BJ (cell line): ENCODE results near the gene MRPL30. TPM values are rescaled to one million over a fixed set of nuclear protein-coding genes. Genes with fewer than 3 reads are reported as not detected.
A peak's percentile ranks its signal among the peaks of the same experiment; 100 is the strongest.

Experiments
- CTCF ChIA-PET: fragments of 350-600 bp; formaldehyde crosslinking; extraction: SDS; loops from one replicate; lab custom pipeline; 2021; ENCODE audit warnings: antibody characterized with exemption, inconsistent platforms; lab: Yijun Ruan, JAX
- POLR2A ChIA-PET: fragments of 300-600 bp; sonication (Branson Sonifier 250); formaldehyde crosslinking; extraction: SDS; loops from one replicate; lab custom pipeline; 2021; ENCODE audit warnings: antibody characterized with exemption; lab: Charles Lee
- DNase-seq: peaks from one replicate; pipeline ENCODE4 v3.0.0-alpha.2; 2011; ENCODE audit warnings: low read depth
- H3K27me3 ChIP-seq: 2 replicates; pipeline ENCODE4 v1.6.0; 2011; ENCODE audit warnings: low read length; ENCODE audit not compliant: control insufficient read depth, insufficient read depth
- H3K36me3 ChIP-seq: 2 replicates; pipeline ENCODE4 v1.5.1; 2011; ENCODE audit warnings: low read length; ENCODE audit not compliant: control insufficient read depth, insufficient read depth
- H3K4me3 ChIP-seq: 2 replicates; pipeline ENCODE4 v1.5.1; 2011; ENCODE audit warnings: low read depth, mild to moderate bottlenecking, control low read depth, low read length
- polyA plus RNA-seq: library from polyadenylated mRNA; depleted of rRNA; stranded (reverse); fragments of >200 nt; gene quantifications from 2 replicates; pipeline ENCODE4 v1.2.3, GENCODE V29; 2011
- TF ChIP-seq, protein P1 (sequence below): IDR thresholded peaks from 2 replicates; pipeline ENCODE4 v1.5.1; 2011; ENCODE audit warnings: low read depth, mild to moderate bottlenecking, control low read depth, inconsistent platforms, low read length, moderate library complexity; ENCODE audit not compliant: insufficient read depth

MRPL30 gene
- polyA plus RNA-seq, 1 experiment: 14.0 TPM

- CTCF ChIA-PET: interaction anchor here (1.7 kb wide), 2 partner anchors 9 to 14 kb away, joined by 4 read pairs; no protein-coding TSS in a partner anchor
- TF ChIP-seq, protein P1, sequence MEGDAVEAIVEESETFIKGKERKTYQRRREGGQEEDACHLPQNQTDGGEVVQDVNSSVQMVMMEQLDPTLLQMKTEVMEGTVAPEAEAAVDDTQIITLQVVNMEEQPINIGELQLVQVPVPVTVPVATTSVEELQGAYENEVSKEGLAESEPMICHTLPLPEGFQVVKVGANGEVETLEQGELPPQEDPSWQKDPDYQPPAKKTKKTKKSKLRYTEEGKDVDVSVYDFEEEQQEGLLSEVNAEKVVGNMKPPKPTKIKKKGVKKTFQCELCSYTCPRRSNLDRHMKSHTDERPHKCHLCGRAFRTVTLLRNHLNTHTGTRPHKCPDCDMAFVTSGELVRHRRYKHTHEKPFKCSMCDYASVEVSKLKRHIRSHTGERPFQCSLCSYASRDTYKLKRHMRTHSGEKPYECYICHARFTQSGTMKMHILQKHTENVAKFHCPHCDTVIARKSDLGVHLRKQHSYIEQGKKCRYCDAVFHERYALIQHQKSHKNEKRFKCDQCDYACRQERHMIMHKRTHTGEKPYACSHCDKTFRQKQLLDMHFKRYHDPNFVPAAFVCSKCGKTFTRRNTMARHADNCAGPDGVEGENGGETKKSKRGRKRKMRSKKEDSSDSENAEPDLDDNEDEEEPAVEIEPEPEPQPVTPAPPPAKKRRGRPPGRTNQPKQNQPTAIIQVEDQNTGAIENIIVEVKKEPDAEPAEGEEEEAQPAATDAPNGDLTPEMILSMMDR: no peak
- no peak for DNase-seq
- H3K27me3 ChIP-seq: no peaks in the 10 kb centered on the region
- peaks cover 3% of the 10 kb centered on the region for H3K36me3 ChIP-seq
- no peak overlapping the region for H3K4me3 ChIP-seq
- POLR2A ChIA-PET: no interaction called here
These were observed 11.4 kb upstream of the MRPL30 start for GRCh38 chr2:99169534-99169933.

DNA sequence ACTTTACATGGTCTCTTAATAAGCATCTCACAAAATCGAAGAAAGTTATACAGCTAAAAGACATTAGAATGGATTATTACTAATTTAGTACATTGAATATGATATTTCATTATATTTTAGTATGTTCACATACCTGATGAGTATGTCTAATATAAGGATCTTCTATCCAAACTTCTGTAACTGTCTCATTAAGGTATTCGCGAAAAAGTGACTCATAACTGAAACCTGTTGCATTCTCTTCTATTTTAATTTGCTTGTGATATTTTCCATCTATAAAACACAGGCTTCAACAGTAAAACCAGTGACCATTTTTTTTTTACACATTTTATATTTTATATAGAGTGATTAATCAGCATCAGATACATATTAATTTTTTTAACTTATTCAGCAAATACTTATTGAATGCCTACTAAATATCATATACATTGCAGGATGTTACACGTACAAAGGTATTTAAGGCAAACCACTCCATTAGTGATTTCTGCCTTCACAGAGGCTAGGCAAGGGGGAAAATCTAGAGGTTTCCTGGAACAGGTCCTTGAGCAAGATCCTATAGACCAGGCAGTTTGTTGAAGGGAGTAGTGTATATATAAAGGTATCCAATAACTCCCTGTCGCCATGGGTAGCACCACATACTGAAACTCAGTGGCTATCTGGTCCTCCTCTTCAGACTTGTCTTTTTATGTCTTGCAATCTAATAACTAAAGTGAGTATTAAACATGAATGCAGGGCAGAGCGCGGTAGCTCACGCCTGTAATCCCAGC lies 9.4 kb upstream of the MRPL30 start:
- DNase-seq: no peak
- ChIA-PET POLR2A (no interaction called here), CTCF (no interaction called here)
- peaks cover 3% of the 10 kb centered on the region for H3K36me3 ChIP-seq
- no peaks in the 10 kb centered on the region for H3K27me3 ChIP-seq
- TF ChIP-seq, protein P1: no peak
- no peak overlapping the region for H3K4me3 ChIP-seq

DNA sequence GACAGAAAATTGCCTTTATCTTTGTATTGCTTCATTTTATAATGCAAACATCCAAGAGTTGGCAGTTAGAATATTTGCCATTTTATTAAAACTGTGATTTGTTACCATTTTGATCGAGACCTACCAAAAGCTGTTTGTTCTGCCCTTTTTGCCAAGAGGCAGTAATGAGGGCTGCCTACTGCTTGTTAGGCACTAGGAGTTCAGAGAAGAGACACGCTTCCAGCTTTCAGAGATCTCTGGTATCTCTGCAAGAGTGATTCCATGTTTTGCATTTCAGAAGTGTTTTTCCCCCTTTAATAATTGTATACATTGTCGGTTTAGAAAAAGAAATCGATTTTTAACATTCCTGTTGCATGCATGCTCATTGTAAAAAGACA lies 628 bp downstream of the MRPL30 start:
- H3K36me3 ChIP-seq: no peaks in the 10 kb centered on the region
- DNase-seq: no peak
- H3K27me3 ChIP-seq: no peaks in the 10 kb centered on the region
- peak overlapping the region; percentile 83 for H3K4me3 ChIP-seq
- CTCF ChIA-PET: interaction anchor here (1.5 to 2.5 kb wide), 2 partner anchors 155 to 222 kb away, joined by 5 to 9 read pairs; partner anchors contain the start of genes EIF5B and TXNDC9
- TF ChIP-seq, protein P1: no peak
- POLR2A ChIA-PET: no interaction called here

DNA sequence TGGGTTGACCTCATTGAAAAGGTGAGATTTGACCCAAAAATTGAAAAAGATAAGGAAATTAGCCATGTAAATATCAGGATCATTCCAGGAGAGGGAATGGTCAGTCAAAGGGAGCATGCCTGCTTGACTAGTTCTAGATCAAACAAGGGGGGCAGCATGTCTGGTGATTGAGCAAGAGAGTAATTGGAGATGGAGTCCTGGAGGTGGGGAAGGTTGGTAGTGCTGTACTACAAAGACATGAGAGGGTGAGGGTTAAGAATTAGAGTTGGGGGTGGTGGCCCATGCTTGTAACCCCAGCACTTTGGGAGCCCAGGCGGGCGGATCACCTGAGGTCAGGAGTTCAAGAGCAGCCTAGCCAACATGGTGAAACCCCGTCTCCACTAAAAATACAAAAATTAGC lies 2.0 kb downstream of the MRPL30 start:
- Histone ChIP-seq H3K4me3 (no peak overlapping the region), H3K36me3 (no peaks in the 10 kb centered on the region), H3K27me3 (no peaks in the 10 kb centered on the region)
- CTCF ChIA-PET: no interaction called here
- POLR2A ChIA-PET: no interaction called here
- no peak for DNase-seq
- TF ChIP-seq, protein P1: no peak

GRCh38 chr2:99184811-99185210 lies 3.8 kb downstream of the MRPL30 start:
- H3K27me3 ChIP-seq: no peaks in the 10 kb centered on the region
- H3K36me3 ChIP-seq: no peaks in the 10 kb centered on the region
- ChIA-PET POLR2A (no interaction called here), CTCF (no interaction called here)
- no peak for DNase-seq
- no peak overlapping the region for H3K4me3 ChIP-seq
- TF ChIP-seq, protein P1: no peak
